ENCODE measurements around the gene CDKN1A. TPM values are rescaled to one million over a fixed set of nuclear protein-coding genes. Genes with fewer than 3 reads are reported as not detected.
A peak's percentile ranks its signal among the peaks of the same experiment; 100 is the strongest.
"Not testable (repeated sequence)": the region's sequence is repeated elsewhere in the genome, so short reads cannot be mapped to it uniquely, and the experiment has no call there.

CDKN1A gene
- total RNA-seq, 1 donor from 2014 or later: 245 TPM

DNA sequence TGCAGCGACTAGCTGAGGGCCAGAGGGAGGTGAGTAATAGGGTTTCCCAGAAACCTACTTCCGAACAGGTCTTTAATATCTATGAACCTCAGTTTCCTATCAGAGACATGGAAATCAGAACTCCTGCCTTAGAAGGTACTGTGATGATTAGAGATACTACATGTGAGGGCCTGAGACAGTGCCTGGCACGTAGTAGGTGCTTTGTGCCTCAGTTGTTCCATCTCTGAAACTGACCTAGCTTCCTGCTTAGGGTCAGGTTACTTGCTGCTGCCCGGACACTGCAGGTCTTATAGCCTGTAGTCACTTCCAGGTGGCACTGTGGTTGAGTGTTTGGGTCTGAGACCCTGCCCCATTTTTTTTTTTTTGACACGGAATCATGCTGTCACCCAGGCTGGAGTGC lies 40.0 kb downstream of the CDKN1A start:
- peak; percentile 51 for DNase-seq (ENCODE audit: low spot score)

GRCh38 chr6:36719126-36719525 lies 40.6 kb downstream of the CDKN1A start:
- peak; percentile 55 for DNase-seq (ENCODE audit: low spot score)

- no peak for DNase-seq (ENCODE audit: low spot score)
These were observed 42.0 kb downstream of the CDKN1A start for GRCh38 chr6:36720251-36721141.

DNA sequence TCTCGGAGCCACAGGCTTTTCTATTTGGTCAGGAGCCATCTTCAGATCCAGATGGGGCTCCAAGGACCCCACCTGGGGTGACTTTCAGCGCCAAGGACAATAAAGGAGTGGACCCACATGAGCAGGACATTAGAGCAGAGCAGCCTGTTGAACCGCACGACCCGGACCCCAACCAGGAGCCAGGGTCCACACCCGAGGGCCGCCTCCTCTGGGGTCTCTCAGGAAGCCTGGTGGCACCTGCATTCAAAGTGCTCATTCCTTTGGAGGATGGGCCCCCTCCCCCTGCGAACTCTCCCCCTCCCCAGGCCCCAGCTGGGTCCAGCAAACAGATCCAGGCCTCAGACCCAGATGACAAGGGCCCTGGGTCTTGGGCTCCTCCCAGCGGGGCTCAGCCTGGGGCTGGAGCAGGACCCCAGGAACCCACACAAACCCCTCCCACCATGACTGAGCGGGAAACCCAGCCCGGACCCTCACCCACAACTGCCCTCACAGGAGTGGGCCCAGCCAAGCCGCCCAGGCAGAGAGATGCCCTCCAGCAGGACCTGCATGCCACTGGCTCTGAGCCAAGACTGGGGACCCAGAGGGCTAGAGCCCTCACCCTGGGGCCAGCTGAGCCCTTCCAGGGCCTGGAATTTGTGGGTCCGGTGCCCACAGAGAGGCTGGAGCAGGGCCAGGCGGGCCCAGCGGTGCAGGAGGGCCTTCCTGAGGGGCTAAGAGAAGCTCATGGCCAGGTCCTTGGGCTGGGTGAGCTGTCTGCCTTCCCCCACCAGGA lies 43.0 kb downstream of the CDKN1A start:
- no peak for DNase-seq (ENCODE audit: low spot score)

- no peak for DNase-seq (ENCODE audit: low spot score)
These were observed 43.9 kb downstream of the CDKN1A start for GRCh38 chr6:36722365-36722764.

GRCh38 chr6:36722879-36723278 lies 44.4 kb downstream of the CDKN1A start:
- no peak for DNase-seq (ENCODE audit: low spot score)

DNA sequence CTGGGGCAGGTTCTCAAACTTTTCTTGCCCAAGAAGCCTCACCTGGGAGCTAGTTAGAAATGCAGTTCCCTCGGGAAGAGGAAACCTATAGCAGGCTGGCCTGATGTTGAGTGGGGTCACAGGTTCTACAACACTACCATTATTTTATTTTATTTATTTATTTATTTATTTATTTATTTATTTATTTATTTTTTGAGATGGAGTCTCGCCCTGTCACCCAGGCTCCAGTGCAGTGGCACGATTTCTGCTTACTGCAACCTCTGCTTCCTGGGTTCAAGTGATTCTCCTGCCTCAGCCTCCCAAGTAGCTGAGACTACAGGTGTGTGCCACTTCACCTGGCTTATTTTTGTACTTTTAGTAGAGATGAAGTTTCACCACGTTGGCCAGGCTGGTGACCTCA lies 45.5 kb downstream of the CDKN1A start:
- DNase-seq (ENCODE audit: low spot score): not testable (repeated sequence)

GRCh38 chr6:36724514-36725390 lies 46.2 kb downstream of the CDKN1A start:
- no peak for DNase-seq (ENCODE audit: low spot score)

DNA sequence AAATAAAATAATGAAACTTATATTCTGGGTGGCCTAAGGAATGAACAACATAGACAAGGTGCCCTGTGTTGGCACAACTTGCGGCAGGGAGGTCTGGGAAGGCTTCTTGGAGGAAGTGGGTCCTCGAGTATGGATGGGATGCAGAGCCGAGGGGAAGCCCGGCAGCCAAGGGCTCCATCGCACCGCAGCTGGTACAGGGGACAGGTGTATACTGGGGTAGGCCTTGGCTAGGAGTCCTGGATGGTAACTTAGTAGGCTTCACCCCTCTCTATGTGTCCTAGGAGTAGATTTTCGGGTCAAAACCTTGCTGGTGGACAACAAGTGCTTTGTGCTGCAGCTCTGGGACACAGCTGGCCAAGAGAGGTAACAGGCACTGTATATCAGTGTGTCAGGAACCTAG lies 47.1 kb downstream of the CDKN1A start:
- no peak for DNase-seq (ENCODE audit: low spot score)

- no peak for DNase-seq (ENCODE audit: low spot score)
These were observed 49.0 kb downstream of the CDKN1A start for GRCh38 chr6:36727505-36728021.

DNA sequence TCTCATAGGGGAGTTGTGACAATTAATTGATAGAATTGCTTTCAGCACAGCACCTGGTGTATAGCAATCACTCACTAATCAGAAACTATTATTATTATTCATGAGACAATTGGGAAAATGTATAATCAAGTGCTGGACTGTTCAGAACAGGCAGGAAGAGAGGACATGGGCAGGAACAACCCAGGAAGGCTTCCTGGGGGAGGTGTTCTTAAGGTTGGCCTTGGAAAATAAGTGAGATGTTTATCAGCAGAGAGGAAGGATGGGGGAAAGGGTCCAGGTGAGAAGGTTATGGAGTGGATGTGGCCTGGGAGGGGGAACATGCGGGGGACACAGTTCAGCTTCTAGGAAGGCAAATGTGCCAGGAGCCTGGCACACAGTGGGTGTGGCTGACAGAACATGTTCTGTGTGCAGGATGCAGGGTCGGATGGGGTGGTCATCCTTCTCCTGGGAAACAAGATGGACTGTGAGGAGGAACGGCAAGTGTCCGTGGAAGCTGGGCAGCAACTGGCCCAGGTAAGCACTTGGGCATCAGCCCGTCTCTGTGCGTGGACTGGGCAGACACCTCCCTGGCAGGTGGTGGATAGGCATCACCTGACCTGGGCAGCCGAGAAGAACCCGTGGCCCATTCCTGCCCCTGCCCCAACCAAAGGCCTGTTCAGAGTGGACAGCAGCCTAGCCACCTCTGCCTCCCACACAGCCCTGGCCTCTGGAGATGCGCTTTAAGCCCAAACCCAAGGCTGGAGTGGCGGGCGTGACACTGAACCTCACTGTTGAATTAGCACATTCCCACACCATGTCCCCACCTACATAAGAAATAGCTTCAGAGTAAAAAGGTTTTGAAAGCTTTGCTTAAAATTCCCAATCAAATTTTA lies 50.0 kb downstream of the CDKN1A start:
- DNase-seq (ENCODE audit: low spot score): no peak

- DNase-seq (ENCODE audit: low spot score): no peak
These were observed 50.6 kb downstream of the CDKN1A start for GRCh38 chr6:36729161-36729524.

GRCh38 chr6:36730424-36731380 lies 52.2 kb downstream of the CDKN1A start:
- DNase-seq (ENCODE audit: low spot score): no peak

GRCh38 chr6:36731622-36732310 lies 53.3 kb downstream of the CDKN1A start:
- no peak for DNase-seq (ENCODE audit: low spot score)

DNA sequence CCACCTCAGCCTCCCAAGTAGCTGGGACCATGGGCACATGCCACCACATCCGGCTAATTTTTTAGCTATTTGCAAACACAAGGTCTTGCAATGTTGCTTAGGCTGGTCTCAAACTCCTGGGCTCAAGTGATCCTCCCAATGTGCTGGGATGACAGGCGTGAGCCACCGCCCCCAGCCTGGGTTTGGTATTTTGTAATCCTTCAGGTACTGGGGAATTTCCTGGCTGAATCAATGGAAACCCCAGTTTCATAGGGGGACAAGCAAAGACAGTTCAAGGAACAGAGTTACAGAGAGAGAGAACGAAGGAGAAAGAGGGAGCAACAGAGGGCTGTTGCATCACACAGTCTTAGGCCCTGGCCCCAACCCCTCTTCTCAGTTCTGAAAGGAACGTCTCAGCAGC lies 54.8 kb downstream of the CDKN1A start:
- DNase-seq (ENCODE audit: low spot score): no peak

- no peak for DNase-seq (ENCODE audit: low spot score)
These were observed 56.1 kb downstream of the CDKN1A start for GRCh38 chr6:36734486-36735060.

DNA sequence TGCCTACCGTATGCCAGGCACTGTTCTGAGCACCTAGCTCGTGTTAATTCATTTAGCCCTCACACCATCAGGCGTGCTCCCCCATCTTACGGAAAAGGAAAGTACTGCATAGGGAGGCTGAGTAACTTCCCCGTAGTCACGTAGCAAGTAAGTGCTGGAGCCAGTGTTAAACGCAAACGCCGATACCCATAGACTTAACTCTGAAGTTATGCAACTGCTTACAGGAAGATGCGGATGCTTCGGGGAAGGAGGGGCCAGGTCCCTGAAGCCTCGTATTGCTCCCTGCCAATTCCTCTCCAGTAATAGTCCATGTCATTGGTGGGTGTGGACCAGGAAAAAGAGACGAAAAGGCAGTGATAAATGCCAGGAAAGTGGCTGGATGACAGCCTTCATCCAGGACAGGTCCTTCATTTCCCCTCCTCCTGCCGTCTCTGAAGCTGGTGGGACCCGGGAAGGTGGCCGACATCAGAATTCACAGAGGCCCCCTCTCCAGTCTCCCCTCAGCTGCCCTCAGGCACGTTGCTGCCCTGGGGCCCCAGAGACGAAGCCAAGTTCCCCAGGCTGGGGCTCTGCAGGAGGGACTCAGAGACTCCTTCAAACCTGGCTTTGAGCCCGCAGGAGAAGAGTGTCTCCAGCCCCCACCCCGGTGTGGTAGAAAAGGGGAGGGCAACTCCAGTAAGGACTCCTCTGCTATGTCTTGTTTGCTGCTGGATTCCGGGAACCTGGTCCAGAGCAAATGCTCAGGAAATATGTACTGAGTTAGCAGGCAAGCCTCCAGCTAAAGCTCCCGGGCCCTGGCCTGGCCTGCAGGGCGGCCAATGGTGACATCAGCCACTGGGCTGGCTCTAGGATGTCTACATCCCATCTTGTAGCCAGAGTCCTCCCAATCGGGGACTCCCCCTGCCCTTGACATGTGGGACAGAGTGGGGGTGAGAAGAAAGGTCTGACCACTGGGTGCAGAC lies 56.9 kb downstream of the CDKN1A start:
- DNase-seq (ENCODE audit: low spot score): peak; percentile 93
